SU-DHL-6 (cell line): Measurements from ENCODE around the gene FRMD1.

Experiments used
- H2AFZ ChIP-seq: fragments of 200-600 bp; sonication (generic); 2 replicates; pipeline ENCODE4 v1.6.1; 2014; ENCODE audit warnings: low read depth, mild to moderate bottlenecking, moderate library complexity, mixed read lengths, antibody characterized with exemption, low read length; ENCODE audit not compliant: severe bottlenecking
- H3F3A ChIP-seq: fragments of 200-600 bp; shearing (Covaris generic); 2 replicates; pipeline ENCODE4 v1.6.0; 2016; ENCODE audit warnings: antibody characterized with exemption, mild to moderate bottlenecking; ENCODE audit not compliant: insufficient read depth
- H3K27ac ChIP-seq: fragments of 200-600 bp; sonication (generic); 2 replicates; pipeline ENCODE4 v1.5.1; 2016; ENCODE audit warnings: low read depth, mild to moderate bottlenecking, low read length, moderate library complexity, mixed read lengths
- H3K27me3 ChIP-seq: fragments of 200-600 bp; sonication (generic), shearing (Covaris generic); 2 replicates; pipeline ENCODE4 v1.6.0; 2014; ENCODE audit warnings: mild to moderate bottlenecking, low read length
- H3K36me3 ChIP-seq: fragments of 200-600 bp; sonication (generic); 2 replicates; pipeline ENCODE4 v1.6.1; 2014; ENCODE audit warnings: mild to moderate bottlenecking, low read length, mixed read lengths
- H3K4me2 ChIP-seq: fragments of 300-600, 200-600 bp; shearing (Covaris generic), sonication (generic); 2 replicates; pipeline ENCODE4 v1.6.0; 2014; ENCODE audit warnings: low read length, low read depth, mild to moderate bottlenecking; ENCODE audit not compliant: poor library complexity, severe bottlenecking
- H3K4me3 ChIP-seq: fragments of 200-600 bp; sonication (generic); 2 replicates; pipeline ENCODE4 v1.5.1; 2014; ENCODE audit warnings: antibody characterized with exemption, low read length, mild to moderate bottlenecking, mixed read lengths; ENCODE audit not compliant: insufficient read depth, poor library complexity, severe bottlenecking
- H3K79me2 ChIP-seq: fragments of 200-600 bp; sonication (generic); 2 replicates; pipeline ENCODE4 v1.6.1; 2014; ENCODE audit warnings: mild to moderate bottlenecking, low read length, moderate library complexity; ENCODE audit not compliant: insufficient read depth
- H3K9ac ChIP-seq: fragments of 200-600 bp; sonication (generic); 2 replicates; pipeline ENCODE4 v1.7.0; 2014; ENCODE audit warnings: mild to moderate bottlenecking, low read length
- H3K9me2 ChIP-seq: fragments of 200-600 bp; sonication (generic); replicated peaks from 2 replicates; pipeline ENCODE4 v1.6.1; 2014; ENCODE audit warnings: low read length; ENCODE audit not compliant: insufficient read depth
- H3K9me3 ChIP-seq: fragments of 200-600 bp; sonication (generic); 2 replicates; pipeline ENCODE4 v1.6.1; 2014; ENCODE audit warnings: low read length, mixed read lengths; ENCODE audit not compliant: insufficient read depth
- H4K20me1 ChIP-seq: fragments of 200-600 bp; sonication (generic); 2 replicates; pipeline ENCODE4 v1.6.1; 2014; ENCODE audit warnings: low read depth, mild to moderate bottlenecking, antibody characterized with exemption, low read length, moderate library complexity, mixed read lengths
- CTCF ChIP-seq: fragments of 200-600 bp; sonication (generic); IDR thresholded peaks from one replicate; pipeline ENCODE4 v1.5.1; 2017; ENCODE audit warnings: antibody characterized with exemption, mild to moderate bottlenecking, low read length, moderate library complexity; ENCODE audit not compliant: insufficient read depth, poor library complexity, severe bottlenecking
- EZH2phosphoT487 ChIP-seq: fragments of 200-600 bp; sonication (generic), shearing (Covaris generic); conservative IDR thresholded peaks from 2 replicates; pipeline ENCODE4 v1.6.1; 2018; ENCODE audit warnings: mild to moderate bottlenecking, antibody characterized with exemption, low read length, moderate library complexity, mixed read lengths

Gene FRMD1

GRCh38 chr6:168048724-168049025, 30.3 kb downstream of the FRMD1 start:
- no peak overlapping the region for H3K4me3 ChIP-seq
- H3K36me3 ChIP-seq, result no peaks in the 10 kb centered on the region
- H3K9me3 ChIP-seq, result no peaks in the 10 kb centered on the region
- TF ChIP-seq EZH2phosphoT487, result no peak
- no peak for TF ChIP-seq CTCF
- H3K9ac ChIP-seq, result no peak overlapping the region
- no peak overlapping the region for H3K27ac ChIP-seq
- no peak overlapping the region for H2AFZ ChIP-seq
- no peaks in the 10 kb centered on the region for H3K9me2 ChIP-seq
- H3K4me2 ChIP-seq, result no peak overlapping the region
- H3F3A ChIP-seq, result no peaks in the 10 kb centered on the region
- H3K79me2 ChIP-seq, result no peaks in the 10 kb centered on the region
- H4K20me1 ChIP-seq, result no peaks in the 10 kb centered on the region
- H3K27me3 ChIP-seq, result no peaks in the 10 kb centered on the region

GRCh38 chr6:168047841-168048723, 30.9 kb downstream of the FRMD1 start:
- Histone ChIP-seq H3K9me3 (no peaks in the 10 kb centered on the region), H3K9me2 (no peaks in the 10 kb centered on the region), H4K20me1 (no peaks in the 10 kb centered on the region), H3K27me3 (no peaks in the 10 kb centered on the region), H3K4me2 (no peak overlapping the region), H3K27ac (no peak overlapping the region), H3K36me3 (no peaks in the 10 kb centered on the region), H3F3A (no peaks in the 10 kb centered on the region), H3K9ac (no peak overlapping the region), H3K4me3 (no peak overlapping the region), H3K79me2 (no peaks in the 10 kb centered on the region), H2AFZ (no peak overlapping the region)
- no peak for TF ChIP-seq EZH2phosphoT487
- no peak for TF ChIP-seq CTCF

GRCh38 chr6:168046696-168047095, 32.3 kb downstream of the FRMD1 start:
- Histone ChIP-seq H3K9ac (no peak overlapping the region), H3F3A (no peaks in the 10 kb centered on the region), H3K36me3 (no peaks in the 10 kb centered on the region), H3K27me3 (no peaks in the 10 kb centered on the region), H2AFZ (no peak overlapping the region), H3K27ac (no peak overlapping the region), H3K4me2 (no peak overlapping the region), H3K4me3 (no peak overlapping the region), H3K9me3 (no peaks in the 10 kb centered on the region), H3K9me2 (no peaks in the 10 kb centered on the region), H4K20me1 (no peaks in the 10 kb centered on the region), H3K79me2 (no peaks in the 10 kb centered on the region)
- TF ChIP-seq CTCF, result no peak
- TF ChIP-seq EZH2phosphoT487, result no peak
